ENCODE results near the gene DPP4.
"Not testable (repeated sequence)": the region's sequence is repeated elsewhere in the genome, so short reads cannot be mapped to it uniquely, and the experiment has no call there.

The DPP4 gene

GRCh38 chr2:161979490-161979889 is 94.5 kb downstream of the DPP4 start:
- POLR2A ChIA-PET: no interaction called here
- CTCF ChIA-PET: interaction anchor here (0.8 kb wide), 1 partner anchor 11 kb away, joined by 3 read pairs; no protein-coding TSS in a partner anchor
- TF ChIP-seq CTCF (IDR thresholded peaks at IDR 0.05; ENCODE audit: control extremely low read depth, extremely low read depth, low read depth, missing control alignments): no peak
- no peak for DNase-seq (ENCODE audit: extremely low spot score)

DNA sequence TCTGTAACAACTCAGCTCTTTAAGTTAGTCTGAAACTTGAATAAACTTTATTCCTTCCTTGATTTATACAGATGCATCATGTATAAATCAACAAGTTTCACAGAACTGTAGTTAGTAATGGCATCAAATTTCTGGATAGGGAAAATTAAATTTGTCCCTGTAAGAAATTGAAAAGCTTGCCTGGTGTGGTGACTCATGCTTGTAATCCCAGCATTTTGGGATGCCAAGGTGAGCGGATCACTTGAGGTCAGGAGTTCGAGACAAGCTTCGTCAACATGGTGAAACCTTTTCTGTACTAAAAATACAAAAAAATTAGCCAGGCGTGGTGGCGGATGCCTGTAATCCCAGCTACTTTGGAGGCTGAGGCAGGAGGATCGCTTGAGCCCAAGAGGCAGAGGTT is 96.1 kb downstream of the DPP4 start:
- DNase-seq (ENCODE audit: extremely low spot score); POLR2A ChIA-PET; CTCF ChIA-PET: not testable (repeated sequence)

DNA sequence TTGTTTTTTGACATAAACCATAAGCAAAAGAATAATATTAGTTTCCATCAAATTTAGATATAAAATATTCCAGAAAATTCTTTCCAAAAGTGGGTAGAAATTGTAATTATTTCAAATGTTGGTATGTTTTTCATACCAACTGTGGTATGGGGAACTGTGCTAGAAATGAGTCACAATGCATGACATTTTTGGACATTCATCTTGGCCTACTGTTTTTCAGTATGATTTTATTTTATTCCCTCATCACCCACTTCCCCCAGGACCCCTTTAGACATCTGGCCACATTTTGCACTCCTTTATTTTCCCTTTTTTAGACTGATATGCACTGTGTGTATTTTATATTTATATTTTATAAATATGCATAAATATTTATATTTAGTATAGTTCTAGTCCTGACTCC is 97.1 kb downstream of the DPP4 start:
- no peak for TF ChIP-seq CTCF (IDR thresholded peaks at IDR 0.05; ENCODE audit: control extremely low read depth, extremely low read depth, low read depth, missing control alignments)
- DNase-seq (ENCODE audit: extremely low spot score): no peak
- CTCF ChIA-PET: no interaction called here
- POLR2A ChIA-PET: no interaction called here

- POLR2A ChIA-PET: no interaction called here
Measured at GRCh38 chr2:161976295-161976694, 97.7 kb downstream of the DPP4 start.

GRCh38 chr2:161975813-161976160 is 98.2 kb downstream of the DPP4 start:
- ChIA-PET POLR2A (no interaction called here), CTCF (no interaction called here)
- DNase-seq (ENCODE audit: extremely low spot score): no peak
- no peak for TF ChIP-seq CTCF (IDR thresholded peaks at IDR 0.05; ENCODE audit: control extremely low read depth, extremely low read depth, low read depth, missing control alignments)

More at GRCh38 chr2:161976295-161976694, 97.7 kb downstream of the DPP4 start:
- CTCF ChIA-PET: no interaction called here
- TF ChIP-seq CTCF (IDR thresholded peaks at IDR 0.05; ENCODE audit: control extremely low read depth, extremely low read depth, low read depth, missing control alignments): no peak
- no peak for DNase-seq (ENCODE audit: extremely low spot score)

DNA sequence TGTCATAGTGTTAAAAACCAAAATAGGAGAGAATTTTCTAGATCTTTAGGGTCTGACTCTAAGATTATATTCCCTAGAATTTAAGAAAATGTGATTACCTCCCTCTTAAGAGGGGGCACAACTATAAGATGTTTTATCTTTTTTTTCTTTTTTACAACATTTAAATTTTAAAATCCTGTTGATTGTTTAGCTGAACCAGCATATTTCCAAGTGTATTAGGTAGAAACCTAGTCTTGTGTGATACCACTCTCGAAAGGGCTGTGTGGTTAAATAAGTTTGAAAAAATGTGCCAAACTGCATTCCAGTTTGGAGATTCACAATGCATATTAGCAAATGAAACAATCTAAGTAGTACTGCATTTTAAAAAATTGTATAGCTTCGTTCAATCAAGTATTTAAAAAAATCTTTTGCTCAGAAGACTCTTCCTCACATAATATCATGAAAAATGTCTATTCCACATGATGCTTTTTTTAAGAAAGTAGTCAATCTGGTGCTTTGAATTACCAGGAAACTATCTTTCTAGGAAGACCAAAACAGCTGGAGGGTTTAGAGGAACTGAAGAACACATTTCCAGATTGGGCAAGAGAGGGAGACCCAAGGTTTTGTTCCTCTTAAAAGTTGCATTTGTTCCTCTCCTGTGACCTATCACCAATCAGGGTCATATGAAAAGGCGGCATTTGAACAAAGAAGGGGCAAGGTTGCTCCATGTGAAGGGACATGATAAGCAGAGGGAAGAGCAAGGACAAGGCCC is 98.8 kb downstream of the DPP4 start:
- TF ChIP-seq CTCF (IDR thresholded peaks at IDR 0.05; ENCODE audit: control extremely low read depth, extremely low read depth, low read depth, missing control alignments): no peak
- ChIA-PET CTCF (no interaction called here), POLR2A (no interaction called here)
- no peak for DNase-seq (ENCODE audit: extremely low spot score)

DNA sequence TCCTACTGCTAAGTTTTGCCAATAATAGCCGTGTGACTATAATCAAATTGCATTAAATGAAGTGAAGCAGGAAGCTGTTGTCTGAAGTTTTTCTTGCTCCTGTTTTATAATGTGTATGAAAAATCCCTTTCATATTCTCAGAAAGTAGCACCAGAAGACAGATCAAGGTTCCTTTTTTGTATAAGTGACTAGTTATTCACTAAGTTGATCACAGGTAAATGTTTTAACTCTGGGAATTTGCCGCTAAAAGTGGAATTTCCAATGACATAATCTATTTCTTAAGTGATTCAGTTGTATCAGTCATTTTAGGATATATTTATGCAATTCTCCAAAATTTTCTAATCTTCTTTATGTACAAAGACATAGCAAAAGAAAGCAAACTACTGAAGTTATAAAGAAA is 99.6 kb downstream of the DPP4 start:
- ChIA-PET POLR2A (no interaction called here), CTCF (no interaction called here)
- no peak for DNase-seq (ENCODE audit: extremely low spot score)
- no peak for TF ChIP-seq CTCF (IDR thresholded peaks at IDR 0.05; ENCODE audit: control extremely low read depth, extremely low read depth, low read depth, missing control alignments)

All from GM10248 (cell line).